Renal cortex interstitium (tissue), 11 donors: ENCODE data around the gene VSIG8. TPM values are rescaled to one million over a fixed set of nuclear protein-coding genes. Genes with fewer than 3 reads are reported as not detected.

Source experiments
- DNase-seq, 11 donors: peaks; one replicate each; pipeline ENCODE4 v3.0.0-alpha.2; 2013; ENCODE audit warnings: low read depth in 9 of 11, low spot score in 4 of 11; ENCODE audit errors: extremely low read depth in 1 of 11
- polyA plus RNA-seq, 3 donors: library from polyadenylated mRNA; unstranded; fragments of 120-200 nt; gene quantifications; one replicate each; pipeline ENCODE4 v1.2.1, GENCODE V29; 2013; ENCODE audit not compliant: insufficient read length in 3 of 3

Gene VSIG8
- polyA plus RNA-seq, 3 donors, result 0.30 to 1.2 (median 0.32) TPM

DNA sequence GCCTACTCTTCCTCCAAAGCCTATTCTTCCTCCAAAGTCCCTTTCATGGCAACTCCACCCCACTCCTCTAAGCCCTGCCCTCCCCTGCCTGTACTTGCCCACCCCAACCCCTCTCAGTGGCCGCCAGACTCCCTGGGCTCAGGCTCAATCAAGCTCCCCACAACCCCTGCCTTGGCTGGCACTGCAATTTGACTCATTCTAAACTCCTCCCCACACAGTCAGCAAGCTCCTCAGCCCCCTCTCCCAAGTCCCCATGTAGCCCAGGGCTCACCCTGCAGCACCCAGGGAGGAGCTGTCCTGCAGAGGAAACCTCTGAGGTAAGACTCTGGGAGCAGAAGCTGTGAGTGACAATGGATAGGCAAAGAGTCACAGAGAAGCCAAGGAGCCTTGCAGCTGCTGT lies 3.6 kb upstream of the VSIG8 start:
- no peak for DNase-seq

- DNase-seq, result no peak
These were observed 1.8 kb upstream of the VSIG8 start for GRCh38 chr1:159864262-159864661.

GRCh38 chr1:159862031-159862430 lies 426 bp downstream of the VSIG8 start:
- DNase-seq, result no peak

- no peak for DNase-seq
These were observed 1.2 kb downstream of the VSIG8 start for GRCh38 chr1:159861218-159861617.

DNA sequence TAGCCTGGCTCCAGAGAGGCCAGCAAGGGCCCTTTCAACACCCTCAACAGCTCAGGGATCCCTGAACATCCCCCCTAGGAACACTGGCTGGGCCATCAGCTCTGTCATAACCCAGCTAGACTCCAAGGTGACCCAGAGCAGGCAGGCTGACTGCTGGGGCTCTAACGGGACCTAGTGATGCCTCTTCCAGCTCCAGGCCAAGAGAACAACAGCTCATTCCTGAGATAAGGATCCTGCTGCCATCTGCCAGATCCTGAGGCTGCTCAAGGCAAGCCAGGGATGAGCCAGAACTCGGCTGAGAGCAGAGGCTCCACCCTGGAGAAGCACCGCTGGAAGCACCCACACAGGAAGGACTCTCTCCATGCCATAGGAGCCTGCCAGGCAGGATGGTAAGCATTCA lies 2.0 kb downstream of the VSIG8 start:
- no peak for DNase-seq

DNA sequence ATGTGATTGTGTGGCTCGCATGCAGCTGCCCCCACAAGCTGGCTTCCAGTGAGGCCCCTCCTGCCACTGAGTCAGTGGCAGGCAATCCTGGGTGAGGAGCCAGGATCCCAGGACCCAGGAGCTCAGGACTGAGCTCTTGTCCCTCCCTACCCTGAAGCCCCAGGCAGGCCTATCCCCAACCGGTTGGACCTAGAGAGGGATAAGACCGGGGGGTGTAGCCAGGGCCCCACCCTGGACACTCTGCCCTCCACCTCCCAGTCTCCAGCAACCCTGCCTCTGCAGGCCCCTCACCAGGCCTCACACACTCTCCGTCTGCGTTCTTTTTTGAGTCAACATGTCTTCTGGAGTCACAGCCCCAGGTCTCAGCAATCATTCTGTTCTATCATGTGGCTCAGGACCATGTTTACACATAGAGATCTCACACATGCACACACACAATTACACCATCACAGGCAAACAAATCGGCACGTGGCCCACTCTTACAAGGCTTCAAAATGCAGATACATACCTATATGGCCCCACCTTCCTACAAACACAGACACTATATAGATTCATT lies 2.6 kb downstream of the VSIG8 start:
- DNase-seq, result no peak

- DNase-seq, result no peak
These were observed 4.6 kb downstream of the VSIG8 start for GRCh38 chr1:159857889-159858288.

DNA sequence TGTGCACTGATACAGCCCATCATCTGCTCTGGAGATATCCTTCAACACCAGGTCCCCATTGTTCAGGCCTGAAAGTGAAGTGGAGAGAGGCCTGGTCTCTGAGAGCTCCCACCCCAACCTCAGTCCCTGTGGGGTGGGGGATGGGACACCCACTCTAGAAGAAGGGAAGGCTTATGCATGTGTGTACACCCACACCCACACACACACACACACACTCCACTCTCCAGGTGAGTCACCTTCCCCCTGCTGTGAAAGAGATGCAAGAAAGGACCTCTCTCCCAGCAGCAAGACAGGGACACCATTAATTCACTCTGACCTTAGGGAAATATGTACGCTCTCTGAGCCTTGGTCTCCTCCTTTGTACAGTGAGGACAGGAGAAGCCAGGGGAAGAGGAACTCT lies 5.9 kb downstream of the VSIG8 start:
- no peak for DNase-seq

- no peak for DNase-seq
These were observed 6.7 kb downstream of the VSIG8 start for GRCh38 chr1:159855709-159856108.

DNA sequence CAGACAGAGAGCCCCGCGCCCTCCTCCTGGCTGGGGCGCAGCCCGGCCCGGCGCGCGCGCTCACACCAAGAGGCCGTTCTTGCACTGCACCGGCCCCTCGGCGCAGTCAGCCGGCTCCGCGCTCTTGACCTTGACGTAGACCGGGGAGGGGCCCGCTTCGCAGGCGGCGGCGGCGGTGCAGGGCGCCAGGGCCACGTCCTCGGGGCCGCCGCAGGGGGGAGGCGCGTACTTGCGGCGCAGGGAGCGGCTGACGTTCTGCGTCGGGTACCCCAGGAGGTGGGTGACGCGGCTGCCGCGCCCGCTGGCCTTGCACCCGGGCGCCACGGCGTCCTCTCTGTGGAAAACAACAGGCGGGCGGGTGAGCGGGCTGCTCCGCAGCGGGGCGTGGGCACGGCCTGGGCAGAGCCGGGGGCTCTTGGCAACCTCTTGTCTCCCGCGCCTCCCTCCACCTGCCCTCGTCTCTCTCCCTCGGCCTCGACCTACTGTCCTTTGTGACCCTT lies 7.7 kb downstream of the VSIG8 start:
- DNase-seq, result peak in 9 of 11 donors; percentile 50 to 79 (median 72)

GRCh38 chr1:159854116-159854692 lies 8.3 kb downstream of the VSIG8 start:
- peak in 6 of 11 donors; percentile 36 to 57 (median 49) for DNase-seq

- DNase-seq, result no peak
These were observed 8.9 kb downstream of the VSIG8 start for GRCh38 chr1:159853417-159854115.

DNA sequence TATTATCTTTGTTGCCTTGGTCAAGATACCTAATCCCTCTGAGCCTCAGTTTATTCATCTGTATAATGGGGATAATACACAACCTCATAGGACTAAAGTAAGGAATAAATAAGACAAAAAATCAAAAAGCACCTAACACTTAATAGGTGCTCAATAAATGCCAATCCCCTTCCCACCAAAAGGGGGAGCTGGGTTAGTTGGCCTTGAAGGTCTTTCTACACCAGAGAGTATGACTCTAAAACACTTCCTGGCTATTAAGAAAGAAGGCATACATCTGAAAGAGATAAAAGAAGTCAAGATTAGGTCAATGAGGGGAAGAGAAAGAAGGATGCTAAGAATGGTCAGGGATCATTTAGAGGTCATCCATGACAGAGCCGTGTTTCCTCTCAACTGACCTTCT lies 11.1 kb downstream of the VSIG8 start:
- no peak for DNase-seq

- no peak for DNase-seq
These were observed 12.7 kb downstream of the VSIG8 start for GRCh38 chr1:159849626-159850366.

- DNase-seq, result no peak
These were observed 14.1 kb downstream of the VSIG8 start for GRCh38 chr1:159848326-159848725.

- no peak for DNase-seq
These were observed 15.2 kb downstream of the VSIG8 start for GRCh38 chr1:159847231-159847630.

GRCh38 chr1:159845751-159846629 lies 16.5 kb downstream of the VSIG8 start:
- DNase-seq, result peak in 1 of 11 donors; percentile 22

DNA sequence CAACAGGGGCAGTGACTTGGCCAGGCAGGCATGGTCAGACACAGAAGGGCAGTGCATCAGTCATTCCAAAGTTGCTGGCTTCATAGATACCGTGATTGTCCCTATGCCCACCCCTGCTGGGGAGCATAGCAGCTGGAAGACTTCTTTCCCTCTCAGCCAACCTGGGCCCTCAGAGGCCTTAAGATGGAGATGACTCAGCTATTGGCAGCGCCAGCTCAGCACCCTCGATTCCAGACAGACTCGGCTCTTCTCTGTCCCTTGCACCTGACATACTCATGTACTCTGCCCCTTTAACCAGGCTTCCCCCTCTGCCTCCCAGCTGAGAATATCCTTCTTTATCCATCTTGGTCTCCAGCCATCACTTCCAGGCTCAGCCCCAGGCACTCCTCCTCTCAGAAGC lies 19.0 kb downstream of the VSIG8 start:
- DNase-seq, result no peak

- peak in 1 of 11 donors; percentile 25 for DNase-seq
These were observed 20.7 kb downstream of the VSIG8 start for GRCh38 chr1:159841749-159842148.
